ENCODE results near the gene L3MBTL4. TPM values are rescaled to one million over a fixed set of nuclear protein-coding genes. Genes with fewer than 3 reads are reported as not detected.
A peak's percentile ranks its signal among the peaks of the same experiment; 100 is the strongest.

The L3MBTL4 gene
- total and polyA plus RNA-seq, 10 of the 15 experiments (the other 5 are each of a cell fraction or from before 2014, with no cell fraction given), result 1.3 to 8.7 (median 3.8) TPM

DNA sequence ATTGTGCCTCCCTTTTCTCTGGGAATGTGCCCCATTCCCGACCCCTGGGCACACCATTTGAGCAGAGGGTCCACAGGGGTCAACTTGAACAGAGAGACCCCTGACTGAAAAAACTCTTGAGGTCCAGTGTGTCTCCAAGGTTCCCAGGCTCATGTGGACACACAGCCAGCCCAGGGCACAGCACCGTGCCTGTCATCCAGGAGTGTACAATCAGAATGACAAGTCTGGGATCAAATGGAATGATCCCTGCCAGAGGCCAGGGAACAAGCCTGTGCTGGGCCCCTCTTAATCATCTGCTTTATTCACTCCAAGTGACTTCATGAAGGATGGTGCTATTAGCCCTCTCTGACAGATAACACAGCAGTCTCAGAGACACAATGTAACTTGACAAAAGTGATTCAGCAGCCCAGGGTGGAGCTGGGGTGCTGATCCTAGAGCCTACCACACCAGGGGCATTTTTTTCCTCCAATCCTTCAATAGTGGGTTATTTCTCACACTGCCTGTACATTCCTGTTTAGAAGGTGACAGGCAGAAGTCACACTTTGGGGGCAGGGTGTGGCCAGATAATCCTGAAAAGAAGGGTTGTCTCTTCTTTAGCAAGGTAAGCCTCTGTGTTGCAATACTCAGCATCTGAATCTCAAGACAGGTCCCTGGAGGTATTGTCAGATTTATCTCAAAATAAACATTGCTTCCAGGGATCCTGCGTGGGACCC is 435.4 kb downstream of the L3MBTL4 start:
- no peaks in the 10 kb centered on the region for H3K79me2 ChIP-seq (ENCODE audit: control insufficient read depth, insufficient read depth, low read length)
- no peak for FAIRE-seq
- H3K9me3 ChIP-seq (replicated peaks; ENCODE audit: control insufficient read depth, insufficient read depth, low read length), result peaks cover 2% of the 10 kb centered on the region; the same call in 2 of the 3 replicates
- no peak for DNase-seq (ENCODE audit: low read depth, low spot score)
- peak overlapping the region; percentile 30 for H3K27ac ChIP-seq (ENCODE audit: control insufficient read depth, insufficient read depth)
- RAD21 ChIA-PET (ENCODE audit: unreplicated experiment), result no interaction called here
- in situ Hi-C loops (cut with MboI), result no loop called here
- SMC1A ChIA-PET (ENCODE audit: uncharacterized antibody, unreplicated experiment), result interaction anchor here (1.1 kb wide), 1 partner anchor 13 kb away, joined by 4 read pairs; no protein-coding TSS in a partner anchor
- no peak for ATAC-seq
- TF ChIP-seq SPI1 (IDR thresholded peaks at IDR 0.05; ENCODE audit: borderline replicate concordance, insufficient read depth, low read depth, low read length) (no peak), POLR2AphosphoS5 (IDR thresholded peaks at IDR 0.05; ENCODE audit: low read length) (peak; percentile 9; the same call in 1 of the 2 replicates), KAT2A (conservative IDR thresholded peaks at IDR 0.05; ENCODE audit: control insufficient read depth, low read depth, low read length) (no peak), IRF4 (IDR thresholded peaks at IDR 0.05; ENCODE audit: low read depth, low read length) (no peak), GATAD2B (conservative IDR thresholded peaks at IDR 0.05; ENCODE audit: low read depth) (no peak), ZNF622 (IDR thresholded peaks at IDR 0.05) (no peak)
- TF ChIP-seq, protein P1, sequence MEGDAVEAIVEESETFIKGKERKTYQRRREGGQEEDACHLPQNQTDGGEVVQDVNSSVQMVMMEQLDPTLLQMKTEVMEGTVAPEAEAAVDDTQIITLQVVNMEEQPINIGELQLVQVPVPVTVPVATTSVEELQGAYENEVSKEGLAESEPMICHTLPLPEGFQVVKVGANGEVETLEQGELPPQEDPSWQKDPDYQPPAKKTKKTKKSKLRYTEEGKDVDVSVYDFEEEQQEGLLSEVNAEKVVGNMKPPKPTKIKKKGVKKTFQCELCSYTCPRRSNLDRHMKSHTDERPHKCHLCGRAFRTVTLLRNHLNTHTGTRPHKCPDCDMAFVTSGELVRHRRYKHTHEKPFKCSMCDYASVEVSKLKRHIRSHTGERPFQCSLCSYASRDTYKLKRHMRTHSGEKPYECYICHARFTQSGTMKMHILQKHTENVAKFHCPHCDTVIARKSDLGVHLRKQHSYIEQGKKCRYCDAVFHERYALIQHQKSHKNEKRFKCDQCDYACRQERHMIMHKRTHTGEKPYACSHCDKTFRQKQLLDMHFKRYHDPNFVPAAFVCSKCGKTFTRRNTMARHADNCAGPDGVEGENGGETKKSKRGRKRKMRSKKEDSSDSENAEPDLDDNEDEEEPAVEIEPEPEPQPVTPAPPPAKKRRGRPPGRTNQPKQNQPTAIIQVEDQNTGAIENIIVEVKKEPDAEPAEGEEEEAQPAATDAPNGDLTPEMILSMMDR (IDR thresholded peaks at IDR 0.05 in 2 of 3, conservative IDR thresholded peaks at IDR 0.05 in 1 of 3; ENCODE audit: control insufficient read depth in 2 of 3, extremely low read depth in 1 of 3, insufficient read depth in 1 of 3, low read depth in 3 of 3, low read length in 3 of 3), result no peak
- POLR2A ChIA-PET, result interaction anchor here (0.9 kb wide), 1 partner anchor 9 kb away, joined by 3 read pairs; no protein-coding TSS in a partner anchor
- intact Hi-C loops (cut with micrococcal nuclease; ENCODE audit: unreplicated experiment), result loop anchor here (10.0 kb wide), 1 partner anchor 435 kb away; the partner anchor contains the start of gene L3MBTL4
- H3K4me3 ChIP-seq, result no peak overlapping the region
- H4K20me1 ChIP-seq (ENCODE audit: control insufficient read depth, insufficient read depth), result no peaks in the 10 kb centered on the region
- peaks cover 61% of the 10 kb centered on the region for H3K4me1 ChIP-seq (ENCODE audit: control insufficient read depth, insufficient read depth, low read length)
- peak overlapping the region; percentile 30; the same call in 1 of the 2 replicates for H2AFZ ChIP-seq (ENCODE audit: control insufficient read depth, low read depth, low read length)
- H3K9ac ChIP-seq (ENCODE audit: control insufficient read depth, insufficient read depth, low read length), result peak overlapping the region; percentile 41
- CTCF ChIA-PET, result interaction anchor here (0.5 to 0.6 kb wide), 2 partner anchors 8 to 217 kb away, joined by 3 to 4 read pairs; no protein-coding TSS in a partner anchor
- no TSS peak for BruUV-seq (replicated peaks)
- no peaks in the 10 kb centered on the region for H3K36me3 ChIP-seq (ENCODE audit: control insufficient read depth in 2 of 2, insufficient read depth in 2 of 2, low read length in 1 of 2)
- WGBS (ENCODE audit: insufficient coverage, insufficient replicate concordance, low lambda C conversion rate, missing lambda C conversion rate), result 67% methylated on average over 3 of the region's 3 CpGs
- H3K27me3 ChIP-seq (replicated peaks in 1 of 2; ENCODE audit: control insufficient read depth in 2 of 2, insufficient read depth in 2 of 2, low read length in 1 of 2), result no peaks in the 10 kb centered on the region
- peak overlapping the region; percentile 45 for H3K4me2 ChIP-seq (ENCODE audit: control insufficient read depth, insufficient read depth)
